HEK293 (cell line): ENCODE results near the gene NEIL1.

Experiments used
- CTCF ChIA-PET: fragments of 350-600 bp; formaldehyde crosslinking; extraction: SDS; loops from one replicate; lab custom pipeline; 2021; ENCODE audit warnings: antibody characterized with exemption; lab: Yijun Ruan, JAX
- POLR2A ChIA-PET: fragments of 300-600 bp; formaldehyde crosslinking; extraction: SDS; loops from one replicate; lab custom pipeline; 2020; ENCODE audit warnings: antibody characterized with exemption, inconsistent platforms; lab: Yijun Ruan, JAX
- H3K27ac ChIP-seq: fragments of 200-500 bp; sonication (Bioruptor generic); 2 replicates; pipeline ENCODE4 v1.5.1; 2014; ENCODE audit warnings: low read depth, low read length, control low read depth, inconsistent platforms; ENCODE audit errors: extremely low read depth
- H3K36me3 ChIP-seq, 2 experiments: fragments of 200-500 bp in 1 of 2; sonication (Bioruptor generic) in 1 of 2; 1 replicate in 1 of 2; 2 replicates in 1 of 2; pipeline ENCODE4 v1.5.1; 2014 to 2017; ENCODE audit warnings: inconsistent platforms in 2 of 2, low read length in 2 of 2; ENCODE audit not compliant: control insufficient read depth in 2 of 2, insufficient read depth in 1 of 2
- H3K4me1 ChIP-seq: fragments of 200-500 bp; sonication (Bioruptor generic); 2 replicates; pipeline ENCODE4 v1.5.1; 2014; ENCODE audit warnings: mild to moderate bottlenecking, low read length, inconsistent platforms; ENCODE audit not compliant: control insufficient read depth, insufficient read depth
- H3K4me3 ChIP-seq: 2 replicates; pipeline ENCODE4 v1.5.1; 2011; ENCODE audit warnings: low read depth, mild to moderate bottlenecking, control low read depth, low read length, moderate library complexity
- H3K9me3 ChIP-seq: fragments of 200-500 bp; sonication (Bioruptor generic); 2 replicates; pipeline ENCODE4 v1.5.1; 2014; ENCODE audit warnings: low read depth, low read length, inconsistent platforms; ENCODE audit not compliant: control insufficient read depth, insufficient read depth
- KLF8 ChIP-seq: fragments of 450-650 bp; formaldehyde crosslinking; IDR thresholded peaks from 2 replicates; pipeline ENCODE4 v1.5.1; 2016; ENCODE audit warnings: missing biosample characterization, missing genetic modification characterization
- PRDM10 ChIP-seq: fragments of 450-650 bp; formaldehyde crosslinking; IDR thresholded peaks from 2 replicates; pipeline ENCODE4 v1.5.1; 2016; ENCODE audit warnings: missing biosample characterization, missing genetic modification characterization
- PRDM4 ChIP-seq: fragments of 450-650 bp; formaldehyde crosslinking; IDR thresholded peaks from 2 replicates; pipeline ENCODE4 v1.5.1; 2017; ENCODE audit warnings: missing biosample characterization, missing genetic modification characterization
- SETDB1 ChIP-seq: IDR thresholded peaks from one replicate; pipeline ENCODE4 v1.6.1; 2017; ENCODE audit warnings: mild to moderate bottlenecking, low read length, moderate library complexity, mixed read lengths; ENCODE audit not compliant: insufficient read length
- ZBTB20 ChIP-seq: fragments of 450-650 bp; formaldehyde crosslinking; IDR thresholded peaks from 2 replicates; pipeline ENCODE4 v1.5.1; 2016; ENCODE audit warnings: missing biosample characterization, missing genetic modification characterization
- ZFHX2 ChIP-seq: fragments of 450-650 bp; formaldehyde crosslinking; conservative IDR thresholded peaks from 2 replicates; pipeline ENCODE4 v1.5.1; 2016; ENCODE audit warnings: missing biosample characterization, missing genetic modification characterization
- ZNF112 ChIP-seq: fragments of 450-650 bp; formaldehyde crosslinking; IDR thresholded peaks from 2 replicates; pipeline ENCODE4 v1.5.0; 2017; ENCODE audit warnings: missing biosample characterization, missing genetic modification characterization
- ZNF157 ChIP-seq: fragments of 450-650 bp; formaldehyde crosslinking; IDR thresholded peaks from 2 replicates; pipeline ENCODE4 v1.5.1; 2016; ENCODE audit warnings: missing biosample characterization, missing genetic modification characterization
- ZNF169 ChIP-seq: fragments of 450-650 bp; formaldehyde crosslinking; IDR thresholded peaks from 2 replicates; pipeline ENCODE4 v1.5.1; 2016; ENCODE audit warnings: missing biosample characterization, missing genetic modification characterization
- ZNF2 ChIP-seq: fragments of 450-650 bp; formaldehyde crosslinking; IDR thresholded peaks from 2 replicates; pipeline ENCODE4 v1.5.1; 2016; ENCODE audit warnings: missing biosample characterization, missing genetic modification characterization
- ZNF221 ChIP-seq: fragments of 450-650 bp; formaldehyde crosslinking; IDR thresholded peaks from 2 replicates; pipeline ENCODE4 v1.5.1; 2017; ENCODE audit warnings: missing biosample characterization, missing genetic modification characterization, borderline replicate concordance
- ZNF223 ChIP-seq: fragments of 450-650 bp; formaldehyde crosslinking; IDR thresholded peaks from 2 replicates; pipeline ENCODE4 v1.5.1; 2016; ENCODE audit warnings: missing biosample characterization, missing genetic modification characterization
- ZNF248 ChIP-seq: fragments of 450-650 bp; formaldehyde crosslinking; IDR thresholded peaks from 2 replicates; pipeline ENCODE4 v1.5.1; 2017; ENCODE audit warnings: missing biosample characterization, missing genetic modification characterization
- ZNF274 ChIP-seq, 2 experiments: fragments of 200-500 bp in 1 of 2; fragments of 450-650 bp in 1 of 2; sonication (Bioruptor generic) in 1 of 2; formaldehyde crosslinking in 1 of 2; IDR thresholded peaks; 2 replicates each; pipeline versions ENCODE4 v1.5.1 to v1.6.1; 2014 to 2016; ENCODE audit warnings: borderline replicate concordance in 1 of 2, inconsistent platforms in 1 of 2, low read length in 1 of 2, missing biosample characterization in 1 of 2, missing genetic modification characterization in 1 of 2
- ZNF280D ChIP-seq: fragments of 450-650 bp; formaldehyde crosslinking; IDR thresholded peaks from 2 replicates; pipeline ENCODE4 v1.5.1; 2016; ENCODE audit warnings: missing biosample characterization, missing genetic modification characterization
- ZNF292 ChIP-seq: fragments of 450-650 bp; formaldehyde crosslinking; IDR thresholded peaks from 2 replicates; pipeline ENCODE4 v1.5.1; 2016; ENCODE audit warnings: low read depth, missing biosample characterization, missing genetic modification characterization, borderline replicate concordance
- ZNF600 ChIP-seq: fragments of 450-650 bp; formaldehyde crosslinking; IDR thresholded peaks from 2 replicates; pipeline ENCODE4 v1.5.1; 2016; ENCODE audit warnings: missing biosample characterization, missing genetic modification characterization
- ZNF623 ChIP-seq: fragments of 450-650 bp; formaldehyde crosslinking; IDR thresholded peaks from 2 replicates; pipeline ENCODE4 v1.5.1; 2016; ENCODE audit warnings: missing biosample characterization, missing genetic modification characterization
- ZNF626 ChIP-seq: fragments of 450-650 bp; sonication (Bioruptor Pico); formaldehyde crosslinking; IDR thresholded peaks from 2 replicates; pipeline ENCODE4 v1.5.1; 2018; ENCODE audit warnings: missing biosample characterization, missing genetic modification characterization, inconsistent platforms
- ZNF639 ChIP-seq: fragments of 450-650 bp; formaldehyde crosslinking; IDR thresholded peaks from 2 replicates; pipeline ENCODE4 v1.5.1; 2016; ENCODE audit warnings: missing biosample characterization, missing genetic modification characterization
- ZNF654 ChIP-seq: fragments of 450-650 bp; formaldehyde crosslinking; IDR thresholded peaks from 2 replicates; pipeline ENCODE4 v1.5.1; 2016; ENCODE audit warnings: low read depth, missing biosample characterization, missing genetic modification characterization
- ZNF747 ChIP-seq: fragments of 450-650 bp; formaldehyde crosslinking; IDR thresholded peaks from 2 replicates; pipeline ENCODE4 v1.5.1; 2016; ENCODE audit warnings: missing biosample characterization, missing genetic modification characterization
- ZSCAN30 ChIP-seq: fragments of 450-650 bp; IDR thresholded peaks from 2 replicates; pipeline ENCODE4 v1.5.1; 2018; ENCODE audit warnings: missing biosample characterization, mild to moderate bottlenecking, missing genetic modification characterization, moderate library complexity
- ZXDB ChIP-seq: fragments of 450-650 bp; formaldehyde crosslinking; IDR thresholded peaks from 2 replicates; pipeline ENCODE4 v1.5.1; 2016; ENCODE audit warnings: missing biosample characterization, missing genetic modification characterization

The NEIL1 gene

GRCh38 chr15:75348034-75348561 is 1.3 kb downstream of the NEIL1 start (continued):
- TF ChIP-seq ZNF280D (tag by site-specific recombination) (no peak), KLF8 (tag by site-specific recombination) (peak; percentile 5; the same call in 1 of the 2 replicates), PRDM10 (peak; percentile 62), ZSCAN30 (0 out of 2 replicates have a peak, but pooled peaks have one; percentile 28)
- TF ChIP-seq, all 188 proteins: peak for 11

- Histone ChIP-seq H3K9me3 (no peaks in the 10 kb centered on the region), H3K4me1 (peaks cover 6% of the 10 kb centered on the region; the same call in 1 of the 2 replicates), H3K4me3 (peak overlapping the region; percentile 62), H3K27ac (peak overlapping the region; percentile 88; the same call in 1 of the 2 replicates), H3K36me3 (peaks cover 18 to 27% of the 10 kb centered on the region in 2 experiments; a peak in 2 of 3 replicates)
- ChIA-PET CTCF (interaction anchor here (0.6 to 4.7 kb wide), 3 partner anchors 19 to 1180 kb away, joined by 3 to 33 read pairs (median 5); partner anchors contain the start of gene MAN2C1), POLR2A (interaction anchor here (1.0 to 3.3 kb wide), 5 partner anchors 12 to 105 kb away, joined by 3 to 31 read pairs (median 4); partner anchors contain the start of genes MAN2C1 and SIN3A)
- TF ChIP-seq ZNF169 (no peak), ZNF2 (tag by site-specific recombination) (0 out of 2 replicates have a peak, but pooled peaks have one; percentile 40), ZNF600 (peak; percentile 79; the same call in 1 of the 2 replicates), ZFHX2 (tag by site-specific recombination) (no peak), ZNF157 (tag by site-specific recombination) (no peak), ZNF112 (no peak), ZXDB (0 out of 2 replicates have a peak, but pooled peaks have one; percentile 10), ZBTB20 (tag by site-specific recombination) (peak; percentile 60), ZNF292 (no peak), ZNF626 (tag by site-specific recombination) (no peak), ZNF274 (IDR thresholded peaks at IDR 0.05; ENCODE audit: low read length) (no peak), ZNF274 (tag by site-specific recombination; IDR thresholded peaks at IDR 0.05; ENCODE audit: borderline replicate concordance) (no peak), ZNF248 (no peak), PRDM4 (tag by site-specific recombination) (no peak), SETDB1 (no peak), ZNF223 (no peak), ZNF623 (tag by site-specific recombination) (no peak), ZNF654 (tag by site-specific recombination) (no peak), ZNF747 (tag by site-specific recombination) (no peak), ZNF639 (tag by site-specific recombination) (no peak), ZNF221 (tag by site-specific recombination) (no peak)
Observed at GRCh38 chr15:75348562-75349350, 1.9 kb downstream of the NEIL1 start.
